H9 (cell line): ENCODE data around the gene WBP1L. TPM values are rescaled to one million over a fixed set of nuclear protein-coding genes. Genes with fewer than 3 reads are reported as not detected.
"Not testable (repeated sequence)": the region's sequence is repeated elsewhere in the genome, so short reads cannot be mapped to it uniquely, and the experiment has no call there.

Experiments used
- DNase-seq: peaks from one replicate; pipeline ENCODE4 v3.0.0-alpha.2; 2017
- H2AFZ ChIP-seq: one replicate; pipeline ENCODE4 v1.6.1; 2013; ENCODE audit warnings: mild to moderate bottlenecking, low read length, control low read depth, moderate library complexity
- H2AK5ac ChIP-seq: 2 replicates; pipeline ENCODE4 v1.6.1; 2013; ENCODE audit warnings: low read length, control low read depth, mixed read lengths; ENCODE audit not compliant: insufficient read length
- H2BK120ac ChIP-seq: one replicate; pipeline ENCODE4 v1.6.1; 2013; ENCODE audit warnings: low read depth, mild to moderate bottlenecking, low read length, control low read depth, inconsistent platforms; ENCODE audit not compliant: poor library complexity, severe bottlenecking
- H2BK12ac ChIP-seq: 2 replicates; pipeline ENCODE4 v1.6.1; 2013; ENCODE audit warnings: low read length, control low read depth, mixed read lengths, low read depth; ENCODE audit not compliant: insufficient read length
- H2BK15ac ChIP-seq: 2 replicates; pipeline ENCODE4 v1.6.1; 2013; ENCODE audit warnings: low read depth, low read length, control low read depth
- H2BK20ac ChIP-seq: one replicate; pipeline ENCODE4 v1.6.1; 2013; ENCODE audit warnings: low read depth, mild to moderate bottlenecking, low read length, control low read depth, inconsistent platforms; ENCODE audit not compliant: poor library complexity, severe bottlenecking
- H2BK5ac ChIP-seq: 2 replicates; pipeline ENCODE4 v1.6.1; 2013; ENCODE audit warnings: low read length, control low read depth, mixed read lengths; ENCODE audit not compliant: insufficient read length
- H3K14ac ChIP-seq: 2 replicates; pipeline ENCODE4 v1.6.1; 2013; ENCODE audit warnings: low read length, control low read depth; ENCODE audit not compliant: insufficient read depth
- H3K18ac ChIP-seq: 2 replicates; pipeline ENCODE4 v1.6.1; 2013; ENCODE audit warnings: low read depth, mild to moderate bottlenecking, mixed read lengths, low read length, control low read depth; ENCODE audit not compliant: insufficient read length
- H3K23ac ChIP-seq: 2 replicates; pipeline ENCODE4 v1.6.1; 2013; ENCODE audit warnings: low read length, control low read depth, mixed read lengths, low read depth; ENCODE audit not compliant: insufficient read length
- H3K23me2 ChIP-seq: 2 replicates; pipeline ENCODE4 v1.6.1; 2013; ENCODE audit warnings: low read depth, mild to moderate bottlenecking, mixed read lengths, low read length, control low read depth; ENCODE audit not compliant: insufficient read length, poor library complexity, severe bottlenecking
- H3K27ac ChIP-seq: 2 replicates; pipeline ENCODE4 v1.5.1; 2013; ENCODE audit warnings: low read length, control low read depth, mixed read lengths, low read depth; ENCODE audit not compliant: insufficient read length
- H3K27me3 ChIP-seq: 2 replicates; pipeline ENCODE4 v1.6.1; 2013; ENCODE audit warnings: low read length, control low read depth, inconsistent platforms; ENCODE audit not compliant: insufficient read depth
- H3K4ac ChIP-seq: 2 replicates; pipeline ENCODE4 v1.6.1; 2013; ENCODE audit warnings: low read depth, mild to moderate bottlenecking, control low read depth, inconsistent platforms, low read length, moderate library complexity
- H3K4me1 ChIP-seq: 2 replicates; pipeline ENCODE4 v1.6.1; 2013; ENCODE audit warnings: low read length, control low read depth, inconsistent platforms; ENCODE audit not compliant: insufficient read depth
- H3K4me2 ChIP-seq: 2 replicates; pipeline ENCODE4 v1.6.1; 2013; ENCODE audit warnings: low read length, control low read depth, mixed read lengths; ENCODE audit not compliant: insufficient read length, insufficient read depth
- H3K56ac ChIP-seq: 2 replicates; pipeline ENCODE4 v1.6.1; 2013; ENCODE audit warnings: low read depth, mild to moderate bottlenecking, mixed read lengths, low read length, control low read depth; ENCODE audit not compliant: insufficient read length
- H3K79me1 ChIP-seq: 2 replicates; pipeline ENCODE4 v1.6.1; 2013; ENCODE audit warnings: low read depth, mild to moderate bottlenecking, moderate library complexity, low read length, control low read depth, inconsistent platforms; ENCODE audit not compliant: insufficient read depth, poor library complexity, severe bottlenecking
- H3K79me2 ChIP-seq: 2 replicates; pipeline ENCODE4 v1.6.1; 2013; ENCODE audit warnings: low read length, control low read depth, inconsistent platforms; ENCODE audit not compliant: insufficient read depth
- H3K9ac ChIP-seq: 2 replicates; pipeline ENCODE4 v1.6.1; 2013; ENCODE audit warnings: low read length, control low read depth, mixed read lengths; ENCODE audit not compliant: insufficient read length; ENCODE audit errors: extremely low read depth
- H3K9me3 ChIP-seq: one replicate; pipeline ENCODE4 v1.6.1; 2013; ENCODE audit warnings: low read depth, low read length, inconsistent platforms; ENCODE audit not compliant: control insufficient read depth
- H3T11ph ChIP-seq: one replicate; pipeline ENCODE4 v1.6.1; 2013; ENCODE audit warnings: mild to moderate bottlenecking, low read length, control low read depth, inconsistent platforms
- H4K20me1 ChIP-seq: one replicate; pipeline ENCODE4 v1.6.1; 2013; ENCODE audit not compliant: control insufficient read depth, insufficient read length, insufficient read depth
- H4K5ac ChIP-seq: 2 replicates; pipeline ENCODE4 v1.6.1; 2013; ENCODE audit warnings: low read depth, mild to moderate bottlenecking, mixed read lengths, low read length, control low read depth; ENCODE audit not compliant: insufficient read length
- H4K8ac ChIP-seq: replicated peaks from 2 replicates; pipeline ENCODE4 v1.6.1; 2013; ENCODE audit warnings: low read length, control low read depth, mixed read lengths, low read depth; ENCODE audit not compliant: insufficient read length
- H4K91ac ChIP-seq: 2 replicates; pipeline ENCODE4 v1.6.1; 2013; ENCODE audit warnings: low read depth, mild to moderate bottlenecking, moderate library complexity, mixed read lengths, low read length, control low read depth; ENCODE audit not compliant: insufficient read length
- H3K27ac Mint-ChIP-seq, 3 experiments: 2 replicates in 2 of 3; 3 replicates in 1 of 3; pipeline ENCODE4 v1.8.0; 2020 to 2021; ENCODE audit warnings: mixed read lengths in 3 of 3, mild to moderate bottlenecking in 1 of 3, moderate library complexity in 1 of 3
- H3K27me3 Mint-ChIP-seq: 2 replicates; pipeline ENCODE4 v1.8.0; 2021; ENCODE audit warnings: low read depth, mild to moderate bottlenecking, moderate library complexity, mixed read lengths
- H3K36me3 Mint-ChIP-seq, 3 experiments: 2 replicates in 2 of 3; 3 replicates in 1 of 3; pipeline ENCODE4 v1.8.0; 2020 to 2021; ENCODE audit warnings: low read depth in 3 of 3, mixed read lengths in 3 of 3; ENCODE audit not compliant: insufficient read depth in 1 of 3
- H3K4me1 Mint-ChIP-seq, 2 experiments: 2 replicates each; pipeline ENCODE4 v1.8.0; 2020; ENCODE audit warnings: mixed read lengths in 2 of 2
- H3K4me3 Mint-ChIP-seq, 2 experiments: 2 replicates in 1 of 2; 3 replicates in 1 of 2; pipeline ENCODE4 v1.8.0; 2020 to 2021; ENCODE audit warnings: mild to moderate bottlenecking in 2 of 2, mixed read lengths in 2 of 2, moderate library complexity in 1 of 2
- H3K9me3 Mint-ChIP-seq, 2 experiments: 2 replicates in 1 of 2; 3 replicates in 1 of 2; pipeline ENCODE4 v1.8.0; 2020; ENCODE audit warnings: mild to moderate bottlenecking in 2 of 2, mixed read lengths in 2 of 2, moderate library complexity in 1 of 2
- WGBS: extraction: QIAGEN DNeasy Blood & Tissue Kit; methylation state at CpG from one replicate; pipeline ENCODE4 v1.1.7; 2013; ENCODE audit warnings: missing lambda C conversion rate, low lambda C conversion rate, mixed read lengths; ENCODE audit not compliant: insufficient read length; ENCODE audit errors: extremely low coverage; 5-methylcytosine and 5-hydroxymethylcytosine counted together
- total RNA-seq: library from RNA; stranded (reverse); gene quantifications from 2 replicates; pipeline ENCODE4 v1.2.1, GENCODE V29; 2021

The WBP1L gene
- total RNA-seq, 1 experiment from 2014 or later, result 23.8 TPM

- not testable (repeated sequence) for H2BK20ac ChIP-seq, H3K18ac ChIP-seq, H4K20me1 ChIP-seq, H3K4me2 ChIP-seq, H3K23ac ChIP-seq, H3K79me1 ChIP-seq, H2BK15ac ChIP-seq, H2BK5ac ChIP-seq, H3K9ac ChIP-seq, H4K5ac ChIP-seq, H3K36me3 Mint-ChIP-seq, H3K56ac ChIP-seq, H3K79me2 ChIP-seq, H2AK5ac ChIP-seq, H3K4ac ChIP-seq, H3T11ph ChIP-seq, H3K14ac ChIP-seq, H3K27ac ChIP-seq, H3K27me3 ChIP-seq, H2AFZ ChIP-seq, H3K4me1 ChIP-seq, H3K23me2 ChIP-seq, H3K9me3 ChIP-seq, H4K8ac ChIP-seq, H2BK12ac ChIP-seq, H4K91ac ChIP-seq, H3K27me3 Mint-ChIP-seq, H3K4me3 Mint-ChIP-seq, H2BK120ac ChIP-seq, H3K9me3 Mint-ChIP-seq
- peaks cover 19 to 22% of the 10 kb centered on the region in 2 experiments for H3K4me1 Mint-ChIP-seq
- H3K27ac Mint-ChIP-seq, result peak overlapping the region in 1 of 3 experiments; percentile 65; a peak in 1 of 7 replicates
- WGBS, result no CpG with 5 or more reads among the region's 11 CpGs
- peak; percentile 53 for DNase-seq
Observed at GRCh38 chr10:102855731-102856436, 112.1 kb downstream of the WBP1L start.
